Adrenal gland (tissue), 5 donors: ENCODE data around the gene JADE3.

Source experiments
- POLR2A ChIP-seq, 2 donors: fragments of 450-650 bp; IDR thresholded peaks; one replicate each; pipeline ENCODE4 v1.6.1; 2017; ENCODE audit warnings: antibody characterized with exemption in 2 of 2, mild to moderate bottlenecking in 2 of 2, moderate library complexity in 1 of 2
- TF ChIP-seq, protein P1 (sequence below), 6 experiments: fragments of 450-650 bp in 4 of 6; fragments of 200-600 bp in 2 of 6; sonication (generic) in 1 of 6; IDR thresholded peaks; 1 replicate in 5 of 6; 2 replicates in 1 of 6; pipeline versions ENCODE4 v1.5.1 to v1.8.0; 2016 to 2021; ENCODE audit warnings: antibody characterized with exemption in 6 of 6, mild to moderate bottlenecking in 2 of 6, moderate library complexity in 1 of 6
- donor health status: DM: no; HTN: no; CAD: no.

DNA sequence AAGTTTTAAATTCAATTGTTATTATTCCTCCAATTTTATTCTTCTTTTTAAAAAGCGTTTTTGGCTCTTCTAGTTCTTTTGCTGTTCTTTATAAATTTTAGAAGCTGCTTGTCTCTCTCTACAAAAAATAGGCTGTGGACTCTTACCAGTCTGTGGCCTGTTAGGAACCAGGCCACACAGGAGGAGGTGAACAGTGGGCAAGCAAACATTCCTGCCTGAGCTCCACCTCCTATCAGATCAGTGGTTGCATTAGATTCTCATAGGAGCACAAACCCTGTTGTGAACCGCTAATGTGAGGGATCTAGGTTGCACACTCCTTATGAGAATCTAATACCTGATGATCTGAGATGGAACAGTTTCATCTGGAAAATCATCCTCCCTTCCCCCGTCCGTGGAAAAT lies 23.1 kb downstream of the JADE3 start:
- TF ChIP-seq, protein P1, sequence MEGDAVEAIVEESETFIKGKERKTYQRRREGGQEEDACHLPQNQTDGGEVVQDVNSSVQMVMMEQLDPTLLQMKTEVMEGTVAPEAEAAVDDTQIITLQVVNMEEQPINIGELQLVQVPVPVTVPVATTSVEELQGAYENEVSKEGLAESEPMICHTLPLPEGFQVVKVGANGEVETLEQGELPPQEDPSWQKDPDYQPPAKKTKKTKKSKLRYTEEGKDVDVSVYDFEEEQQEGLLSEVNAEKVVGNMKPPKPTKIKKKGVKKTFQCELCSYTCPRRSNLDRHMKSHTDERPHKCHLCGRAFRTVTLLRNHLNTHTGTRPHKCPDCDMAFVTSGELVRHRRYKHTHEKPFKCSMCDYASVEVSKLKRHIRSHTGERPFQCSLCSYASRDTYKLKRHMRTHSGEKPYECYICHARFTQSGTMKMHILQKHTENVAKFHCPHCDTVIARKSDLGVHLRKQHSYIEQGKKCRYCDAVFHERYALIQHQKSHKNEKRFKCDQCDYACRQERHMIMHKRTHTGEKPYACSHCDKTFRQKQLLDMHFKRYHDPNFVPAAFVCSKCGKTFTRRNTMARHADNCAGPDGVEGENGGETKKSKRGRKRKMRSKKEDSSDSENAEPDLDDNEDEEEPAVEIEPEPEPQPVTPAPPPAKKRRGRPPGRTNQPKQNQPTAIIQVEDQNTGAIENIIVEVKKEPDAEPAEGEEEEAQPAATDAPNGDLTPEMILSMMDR (IDR thresholded peaks at IDR 0.05): no peak
- TF ChIP-seq POLR2A (IDR thresholded peaks at IDR 0.05): no peak
